Amniotic epithelial cell (primary cell): ENCODE results near the gene SARNP.
A peak's percentile ranks its signal among the peaks of the same experiment; 100 is the strongest.
"Not testable (repeated sequence)": the region's sequence is repeated elsewhere in the genome, so short reads cannot be mapped to it uniquely, and the experiment has no call there.

Experiments used
- DNase-seq: peaks from one replicate; pipeline ENCODE4 v3.0.0-alpha.2; 2010; ENCODE audit warnings: low read depth

SARNP gene

DNA sequence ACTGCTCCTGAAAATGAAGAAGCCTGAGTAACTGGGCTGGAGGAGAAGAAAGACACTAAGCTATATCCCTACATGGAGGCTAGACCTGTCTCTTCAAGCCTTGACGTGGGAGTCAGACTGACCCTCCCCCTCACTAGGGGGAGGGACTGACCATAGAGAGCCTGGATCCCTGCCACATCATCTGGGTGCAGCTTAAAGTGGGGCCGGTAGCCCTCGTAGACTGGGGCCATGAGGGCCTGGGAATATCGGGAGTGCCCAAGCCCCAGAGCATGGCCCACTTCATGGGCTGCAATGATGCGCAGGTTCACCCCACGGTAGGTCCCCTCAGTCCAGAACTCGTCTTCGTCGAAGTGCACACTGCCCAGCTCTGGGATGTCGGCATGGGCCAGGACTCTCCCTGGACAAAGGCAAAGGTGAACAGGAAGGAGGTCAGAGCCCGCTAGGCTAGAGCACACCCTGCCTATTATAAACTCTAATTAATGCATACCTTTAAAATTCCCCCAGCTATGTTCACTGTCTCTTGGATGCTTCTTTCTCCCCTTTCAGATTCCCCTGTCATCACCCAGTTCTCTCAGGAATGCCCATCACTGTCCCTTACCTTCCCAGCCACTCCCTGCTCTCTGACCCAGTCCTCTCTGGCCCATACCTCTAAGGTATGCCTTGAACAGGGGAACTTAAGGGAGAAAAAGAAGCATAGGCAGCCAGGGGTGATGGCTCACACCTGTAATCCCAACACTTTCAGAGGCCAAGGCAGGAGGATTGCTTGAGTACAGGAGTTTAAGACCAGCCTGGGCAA, 22.0 kb upstream of the SARNP start:
- DNase-seq = no peak

DNA sequence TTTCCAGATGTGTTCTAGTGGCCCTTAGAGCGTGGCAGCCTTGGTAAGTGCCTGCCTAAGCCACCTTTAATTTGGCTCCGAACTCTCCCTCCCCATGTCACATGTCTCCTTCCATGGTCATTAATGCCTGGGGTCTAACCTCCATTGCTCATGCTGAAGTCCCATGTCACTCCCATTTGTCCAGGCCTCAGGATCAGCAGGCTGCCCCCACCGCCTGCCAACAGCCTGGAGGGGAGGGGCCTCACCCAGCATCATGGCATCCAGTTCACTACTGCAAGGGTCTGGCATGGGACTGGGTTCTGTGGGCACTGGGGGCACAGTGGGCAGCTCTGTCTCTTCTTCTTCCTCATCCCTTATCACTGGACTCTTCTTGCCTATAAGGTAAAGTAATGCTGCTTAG, 20.8 kb upstream of the SARNP start:
- no peak for DNase-seq

DNA sequence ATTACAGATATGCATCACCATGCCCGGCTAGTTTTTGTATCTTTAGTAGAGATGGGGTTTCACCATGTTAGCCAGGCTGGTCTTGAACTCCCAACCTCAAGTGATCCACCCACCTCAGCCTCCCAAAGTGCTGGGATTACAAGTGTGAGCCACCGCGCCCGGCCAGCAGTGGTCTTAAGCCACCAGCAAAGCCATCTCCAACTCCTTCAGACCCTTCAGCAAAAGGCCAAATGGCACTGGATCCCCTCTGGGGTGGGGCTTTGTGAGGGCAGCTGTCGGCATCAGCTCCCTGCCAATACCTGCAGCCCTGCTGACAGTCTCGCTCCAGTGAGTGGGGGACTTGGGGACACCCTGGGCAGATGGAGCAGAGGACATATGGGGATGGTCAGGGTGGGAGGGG, 16.9 kb upstream of the SARNP start:
- not testable (repeated sequence) for DNase-seq

GRCh38 chr12:55833056-55833455, 15.5 kb upstream of the SARNP start:
- no peak for DNase-seq

- DNase-seq = no peak
Measured at GRCh38 chr12:55831447-55831815, 13.9 kb upstream of the SARNP start.

DNA sequence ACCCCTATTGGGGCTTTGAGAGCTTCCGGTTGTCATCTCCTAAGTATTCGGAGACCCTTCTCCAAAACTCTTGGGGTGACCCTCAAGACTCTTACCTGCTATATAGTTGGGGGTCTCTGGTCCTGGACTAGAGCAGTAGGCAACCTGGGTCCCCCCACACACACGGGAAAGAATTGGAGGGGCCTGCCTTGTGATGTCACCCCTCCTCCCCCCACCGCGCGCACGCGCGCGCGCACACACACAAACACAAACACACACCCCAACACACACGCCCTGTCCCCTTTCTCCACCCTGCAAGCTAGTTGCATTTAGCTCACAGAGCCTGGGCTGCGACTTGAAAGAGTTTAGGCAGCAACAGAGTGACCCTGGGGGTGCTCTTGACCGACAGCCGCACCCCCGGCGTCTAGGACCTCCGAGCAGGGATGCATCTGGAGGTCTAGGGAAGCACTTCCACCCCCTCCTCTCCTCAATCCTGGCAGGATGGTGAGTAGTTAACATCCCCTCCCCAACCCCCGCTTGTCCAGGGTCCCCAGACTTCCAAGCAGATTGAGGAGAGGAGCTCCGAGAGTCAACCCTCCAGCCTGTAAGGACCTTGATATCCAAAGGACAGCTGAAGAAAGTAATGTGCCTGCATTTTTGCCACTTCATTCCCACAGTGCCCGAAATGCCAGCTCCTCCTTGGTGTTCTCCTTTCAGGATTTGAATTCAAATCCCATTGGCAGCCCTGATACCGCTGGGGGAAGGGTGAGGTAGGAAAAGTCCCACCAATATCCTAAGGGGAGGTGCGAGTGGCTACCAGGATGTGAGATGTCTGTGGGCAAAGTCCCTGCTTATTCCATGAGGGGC, 13.3 kb upstream of the SARNP start:
- peak; percentile 52 for DNase-seq

- DNase-seq = no peak
Measured at GRCh38 chr12:55829967-55830600, 12.6 kb upstream of the SARNP start.

GRCh38 chr12:55828357-55828756, 10.8 kb upstream of the SARNP start:
- DNase-seq = no peak

- no peak for DNase-seq
Measured at GRCh38 chr12:55827806-55828205, 10.3 kb upstream of the SARNP start.

- DNase-seq = no peak
Measured at GRCh38 chr12:55824726-55825125, 7.2 kb upstream of the SARNP start.

DNA sequence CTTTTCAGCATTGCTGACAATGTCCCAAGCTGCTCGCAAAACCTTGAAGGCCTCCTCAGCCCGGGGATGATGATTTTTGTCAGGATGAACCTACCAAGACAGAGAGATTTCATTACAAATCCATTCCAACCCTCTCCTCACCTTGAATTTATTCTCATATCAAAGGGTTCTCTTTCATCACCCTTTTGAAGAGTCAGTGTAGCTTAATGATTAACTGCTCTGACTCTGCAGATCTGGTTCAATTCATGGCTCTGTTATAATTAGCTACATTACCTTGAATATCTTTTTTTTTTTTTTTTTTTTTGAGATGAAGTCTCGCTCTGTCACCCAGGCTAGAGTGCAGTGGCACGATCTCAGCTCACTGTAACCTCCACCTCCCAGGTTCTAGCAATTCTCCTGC, 5.9 kb upstream of the SARNP start:
- DNase-seq = no peak

GRCh38 chr12:55822228-55822627, 4.7 kb upstream of the SARNP start:
- DNase-seq = no peak

- peak; percentile 21 for DNase-seq
Measured at GRCh38 chr12:55820679-55821078, 3.2 kb upstream of the SARNP start.

GRCh38 chr12:55818886-55819285, 1.4 kb upstream of the SARNP start:
- peak; percentile 48 for DNase-seq

DNA sequence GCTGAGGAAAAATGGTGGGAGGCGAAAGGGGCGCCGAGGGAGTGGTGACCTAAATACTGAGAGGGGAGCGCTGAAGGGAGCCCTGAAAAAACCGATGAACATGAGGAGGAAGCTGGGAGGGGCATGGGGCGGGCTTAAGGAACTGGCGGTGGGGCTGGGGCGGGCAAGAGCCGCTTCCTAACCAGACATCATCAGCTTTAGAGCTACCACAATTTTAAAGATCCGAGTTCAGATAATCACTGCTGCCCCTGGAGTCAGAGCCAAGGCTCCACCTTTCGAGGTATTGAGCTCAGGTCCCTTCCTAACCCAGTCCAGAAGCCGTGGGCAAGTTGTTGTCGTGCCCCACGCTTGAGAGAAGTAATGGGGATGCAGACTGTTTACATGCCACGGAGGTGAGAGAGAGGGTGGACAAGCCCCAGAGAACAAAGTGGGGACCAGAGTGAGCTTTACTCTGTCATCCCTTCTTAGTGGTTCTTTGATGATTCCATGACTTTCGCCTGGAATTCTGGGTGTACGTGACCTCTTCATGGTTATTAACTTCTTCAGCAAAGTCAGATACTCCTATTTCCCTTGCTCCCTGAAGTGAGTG, 710 bp upstream of the SARNP start:
- peak; percentile 13 for DNase-seq

- DNase-seq = peak; percentile 39
Measured at GRCh38 chr12:55816881-55817344, 611 bp downstream of the SARNP start.

GRCh38 chr12:55815473-55815872, 2.1 kb downstream of the SARNP start:
- no peak for DNase-seq

GRCh38 chr12:55814257-55814656, 3.3 kb downstream of the SARNP start:
- DNase-seq = no peak

GRCh38 chr12:55812088-55812487, 5.4 kb downstream of the SARNP start:
- no peak for DNase-seq

DNA sequence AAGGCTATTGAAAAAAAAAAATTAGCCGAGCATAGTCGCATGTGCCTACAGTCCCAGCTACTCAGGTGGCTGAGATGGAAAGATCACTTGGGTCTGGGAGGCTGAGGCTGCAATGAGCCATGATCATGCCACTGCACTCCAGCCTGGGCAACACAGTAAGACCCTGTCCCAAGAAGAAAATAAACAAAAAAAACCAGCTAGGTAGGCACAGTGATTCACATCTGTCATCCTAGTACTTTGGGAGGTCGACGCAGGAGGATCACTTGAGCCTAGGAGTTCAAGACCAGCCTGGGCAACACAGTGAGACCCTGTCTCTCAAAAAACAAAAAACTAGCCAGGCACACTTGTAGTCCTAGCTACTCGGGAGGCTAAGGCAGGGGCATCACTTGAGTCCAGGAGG, 8.2 kb downstream of the SARNP start:
- no peak for DNase-seq

GRCh38 chr12:55806982-55807381, 10.5 kb downstream of the SARNP start:
- DNase-seq = no peak

DNA sequence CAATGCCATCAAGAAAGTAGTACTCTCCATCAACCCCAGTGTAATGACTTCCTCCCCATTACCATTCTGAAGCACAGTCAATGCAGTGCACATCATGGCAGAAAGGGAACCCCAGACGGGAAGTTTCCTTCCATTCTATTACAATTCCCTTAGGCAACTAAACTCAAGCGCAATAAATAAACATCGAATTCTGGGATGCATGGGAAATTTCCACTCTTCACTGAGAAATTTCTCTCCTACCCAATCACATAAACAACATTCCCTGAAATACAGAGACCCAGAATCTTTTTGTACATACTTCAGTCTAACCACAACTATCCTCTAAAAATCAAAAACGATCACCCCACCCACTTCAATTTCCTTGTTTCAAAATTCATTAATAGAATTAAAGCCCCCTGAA, 20.0 kb downstream of the SARNP start:
- no peak for DNase-seq
